HG03521 (cell line): ENCODE results near the gene KIF26B.
"Not testable (repeated sequence)": the region's sequence is repeated elsewhere in the genome, so short reads cannot be mapped to it uniquely, and the experiment has no call there.

Experiments used
- ATAC-seq: cut with Tn5 transposase; IDR thresholded peaks from one replicate; pipeline ENCODE4 v1.9.1; 2021; ENCODE audit warnings: mild to moderate bottlenecking, moderate library complexity; ENCODE audit not compliant: unreplicated experiment

Gene KIF26B

DNA sequence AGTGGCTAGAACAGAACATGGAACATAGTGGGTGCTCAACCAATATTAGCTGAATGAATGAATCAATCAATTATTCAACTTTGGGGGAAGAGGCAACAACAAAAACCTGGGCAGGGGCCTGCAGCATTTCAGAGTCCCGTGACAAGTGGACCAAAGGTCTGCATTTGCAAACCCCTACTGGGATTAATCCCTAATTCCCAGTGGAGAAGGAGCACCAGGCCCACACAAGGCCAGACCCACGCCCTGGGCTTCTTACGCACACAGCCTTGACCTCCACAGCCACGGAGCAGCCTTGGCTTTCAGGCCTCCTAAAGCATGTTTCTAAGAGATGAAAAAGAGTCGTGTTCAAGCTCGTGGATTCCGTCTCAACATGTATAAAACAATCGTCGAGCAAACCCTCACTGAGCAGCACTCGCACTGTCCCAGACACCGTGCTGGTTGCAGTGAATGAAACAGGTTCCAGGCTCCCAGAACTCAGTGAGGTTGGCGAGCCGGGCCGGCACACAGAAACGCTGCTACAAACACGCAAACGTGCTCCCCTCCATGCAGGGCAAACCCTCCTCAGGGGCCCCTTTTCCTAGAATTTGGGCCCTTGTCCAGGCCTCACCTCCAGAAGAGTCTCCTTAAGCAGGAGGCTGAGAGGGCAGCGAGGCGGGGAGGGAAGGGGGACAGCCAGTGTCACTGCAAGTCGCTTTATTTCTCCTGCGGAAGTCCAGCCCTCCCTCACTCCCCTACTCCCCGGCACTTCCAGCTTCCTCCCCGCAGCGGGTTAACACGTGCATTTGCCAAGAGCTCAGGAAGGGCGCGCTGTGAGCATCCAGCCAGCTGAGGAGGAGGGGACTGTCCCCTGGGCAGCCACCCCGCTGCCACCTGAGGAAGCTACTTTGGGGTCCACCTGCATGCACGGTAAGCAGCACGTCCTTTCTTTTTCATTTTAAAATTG lies 556.4 kb downstream of the KIF26B start:
- no peak for ATAC-seq

DNA sequence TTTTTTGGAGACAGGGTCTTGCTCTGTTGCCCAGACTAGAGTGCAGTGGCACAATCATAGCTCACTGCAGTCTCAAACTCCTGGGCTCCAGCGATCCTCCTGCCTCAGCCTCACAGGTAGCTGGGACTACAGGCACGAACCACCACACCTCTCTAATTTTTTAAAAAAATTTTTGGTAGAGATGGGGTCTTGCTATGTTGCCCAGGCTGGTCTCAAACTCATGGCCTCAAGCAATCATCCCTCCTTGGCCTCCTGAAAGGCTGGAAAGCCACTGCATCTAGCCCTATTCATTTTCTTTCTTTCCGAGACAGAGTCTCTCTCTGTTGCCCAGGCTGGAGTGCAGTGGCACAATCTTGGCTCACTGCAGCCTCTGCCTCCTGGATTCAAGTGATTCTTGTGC lies 559.2 kb downstream of the KIF26B start:
- ATAC-seq = not testable (repeated sequence)

DNA sequence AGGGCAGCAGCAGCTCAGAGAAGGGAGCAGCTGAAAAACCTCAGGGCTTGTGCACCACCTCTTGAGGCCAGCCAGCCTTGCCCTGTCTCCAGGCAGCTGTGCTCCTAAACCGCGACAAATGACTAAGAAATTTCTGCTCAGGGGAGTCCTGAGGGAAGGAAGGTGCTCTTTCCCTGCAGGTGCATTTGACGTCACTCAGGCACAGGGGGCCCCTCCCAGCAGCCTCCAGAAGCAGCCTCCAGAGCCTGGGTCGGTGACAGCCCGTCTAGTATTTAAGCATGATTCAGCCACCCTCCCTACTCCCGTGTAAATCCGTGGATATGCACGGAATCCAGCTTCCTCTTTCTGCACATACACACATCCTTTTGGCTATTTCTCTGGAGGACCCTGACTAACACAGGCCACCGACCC lies 560.5 kb downstream of the KIF26B start:
- no peak for ATAC-seq

DNA sequence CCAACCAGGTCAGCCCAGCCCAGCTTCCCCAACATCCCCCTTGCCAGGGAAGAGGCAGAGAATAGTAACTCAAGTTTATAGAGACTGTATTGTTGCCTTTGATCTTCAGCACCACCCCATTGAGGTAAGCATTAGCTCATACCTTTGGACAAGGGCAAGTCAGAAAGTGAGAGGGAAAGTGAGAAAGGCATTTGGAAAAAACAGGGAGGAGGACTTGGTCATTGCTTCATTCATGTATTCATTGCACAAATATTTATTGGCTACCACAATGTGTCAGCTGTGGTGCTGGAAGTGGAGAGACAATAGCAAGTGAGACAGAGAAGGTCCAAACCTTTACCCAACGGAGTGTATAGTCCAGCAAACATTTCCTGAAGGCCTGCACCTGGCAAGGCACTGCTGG lies 561.2 kb downstream of the KIF26B start:
- ATAC-seq = no peak

DNA sequence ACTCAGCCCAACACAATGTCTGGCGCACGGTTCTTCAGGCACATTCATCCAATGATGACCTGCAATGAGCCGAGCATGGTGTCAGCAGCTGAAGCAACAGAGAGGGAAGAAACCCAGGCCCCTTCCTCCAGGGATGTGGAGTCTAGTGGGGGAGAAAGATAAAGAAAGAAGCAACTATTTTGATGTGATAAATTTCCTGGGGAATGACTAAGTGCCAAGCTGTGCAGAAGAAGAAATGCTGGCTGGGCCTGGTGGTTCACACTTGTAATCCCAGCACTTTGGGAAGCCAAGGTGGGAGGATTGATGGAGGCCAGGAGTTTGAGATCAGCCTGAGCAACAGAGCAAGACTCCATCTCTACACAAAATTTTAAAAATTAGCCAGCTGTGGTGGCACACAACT lies 561.8 kb downstream of the KIF26B start:
- no peak for ATAC-seq

DNA sequence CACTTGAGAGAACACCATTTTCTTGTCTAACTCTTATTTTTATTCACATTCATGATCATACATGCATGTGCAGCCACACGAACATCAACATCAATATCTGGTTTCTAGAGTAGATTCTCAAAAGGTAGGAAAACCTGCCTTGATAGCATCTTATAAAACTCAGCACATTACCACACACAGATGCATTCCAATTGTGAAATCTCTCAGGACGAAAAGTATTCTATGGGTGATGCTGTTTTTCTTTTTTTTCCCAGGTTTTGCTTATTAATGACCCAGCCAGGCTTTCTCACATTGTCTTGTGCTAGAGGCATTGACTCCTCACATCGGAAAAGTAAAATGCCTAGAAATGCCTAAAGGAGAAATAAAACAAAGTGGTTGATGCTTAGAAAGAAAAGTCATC lies 562.8 kb downstream of the KIF26B start:
- ATAC-seq = no peak

DNA sequence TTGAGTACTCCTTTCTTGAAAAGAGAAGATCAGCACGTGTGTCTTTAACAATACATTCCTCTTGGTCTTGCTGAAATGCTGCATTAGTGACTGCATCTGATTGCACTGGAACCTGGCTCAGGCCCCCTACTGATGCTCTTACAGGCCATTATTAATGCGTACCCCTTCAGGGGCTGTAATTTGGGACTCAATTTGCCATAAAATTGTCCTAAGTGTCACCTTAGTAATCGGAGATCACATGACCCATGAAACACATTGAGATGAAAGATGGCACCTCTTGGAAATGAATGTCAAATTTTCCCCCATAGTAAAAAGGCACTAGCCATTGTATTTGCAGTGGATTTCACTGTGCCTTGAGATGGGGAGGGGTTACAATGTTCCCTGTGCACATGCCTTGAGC lies 563.3 kb downstream of the KIF26B start:
- ATAC-seq = no peak

DNA sequence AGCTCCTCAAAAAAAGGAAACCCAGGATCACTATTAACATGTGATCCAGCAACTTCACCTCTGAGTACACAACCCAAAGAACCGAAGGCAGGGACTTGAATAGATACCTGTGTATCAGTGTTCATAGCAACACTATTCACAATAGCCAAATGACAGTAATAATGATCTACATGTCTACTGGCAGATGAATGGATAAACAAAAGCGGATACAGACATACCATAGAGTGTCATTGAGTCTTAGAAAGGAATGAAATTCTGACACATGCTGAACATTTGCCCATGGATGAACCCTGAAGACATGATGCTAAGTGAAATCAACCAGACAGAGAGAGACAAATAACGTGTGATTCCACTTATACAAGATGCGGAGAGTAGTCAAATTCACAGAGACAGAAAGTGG lies 564.2 kb downstream of the KIF26B start:
- ATAC-seq = no peak

DNA sequence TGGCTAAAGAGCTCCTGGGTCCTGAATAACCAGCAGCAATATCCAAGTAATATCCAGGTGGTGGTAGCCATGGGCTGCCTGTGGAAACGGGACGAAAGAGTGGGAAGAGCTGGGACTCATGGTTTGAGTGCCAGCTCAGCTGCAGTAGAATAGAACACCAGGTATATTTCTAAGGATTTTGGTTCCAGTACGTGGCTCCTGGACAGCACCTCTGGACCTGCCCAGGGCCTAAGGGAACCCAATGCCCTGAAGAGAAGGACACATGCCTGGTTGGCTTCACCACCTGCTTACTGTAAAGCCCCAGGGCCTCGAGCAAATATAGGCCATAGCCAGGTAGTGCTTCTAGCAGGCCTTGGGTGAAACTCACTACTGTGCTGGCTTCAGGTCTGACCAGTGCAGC lies 566.7 kb downstream of the KIF26B start:
- no peak for ATAC-seq

DNA sequence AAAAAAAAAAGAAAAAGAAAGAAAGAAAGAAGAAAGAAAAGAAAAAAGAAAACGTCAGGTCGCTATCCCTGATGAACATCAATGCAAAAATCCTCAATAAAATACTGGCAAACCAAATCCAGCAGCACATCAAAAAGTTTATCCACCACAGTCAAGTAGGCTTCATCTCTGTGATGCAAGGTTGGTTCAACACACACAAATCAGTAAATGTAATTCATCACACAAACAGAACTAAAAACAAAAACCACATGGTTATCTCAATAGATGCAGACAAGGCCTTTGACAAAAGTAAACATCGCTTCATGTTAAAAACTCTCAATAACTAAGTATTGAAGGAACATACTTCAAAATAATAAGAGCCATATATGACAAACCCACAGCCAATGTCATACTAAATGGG lies 573.2 kb downstream of the KIF26B start:
- ATAC-seq = not testable (repeated sequence)

DNA sequence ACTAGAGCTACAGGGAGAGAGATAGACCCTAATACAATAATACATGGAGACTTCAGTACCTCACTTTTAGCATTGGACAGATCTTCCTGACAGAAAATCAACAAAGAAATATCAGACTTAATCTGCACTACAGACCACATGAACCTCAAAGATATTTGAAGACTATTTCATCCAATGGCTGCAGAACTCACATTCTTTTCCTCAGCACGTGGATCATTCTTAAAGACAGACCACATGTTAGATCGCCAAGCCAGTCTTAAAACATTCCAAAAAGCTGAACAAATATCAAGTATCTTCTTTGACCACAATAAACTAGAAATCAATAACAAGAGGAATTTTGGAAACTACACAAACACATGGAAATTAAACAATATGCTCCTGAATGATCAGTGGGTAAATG lies 576.0 kb downstream of the KIF26B start:
- no peak for ATAC-seq

DNA sequence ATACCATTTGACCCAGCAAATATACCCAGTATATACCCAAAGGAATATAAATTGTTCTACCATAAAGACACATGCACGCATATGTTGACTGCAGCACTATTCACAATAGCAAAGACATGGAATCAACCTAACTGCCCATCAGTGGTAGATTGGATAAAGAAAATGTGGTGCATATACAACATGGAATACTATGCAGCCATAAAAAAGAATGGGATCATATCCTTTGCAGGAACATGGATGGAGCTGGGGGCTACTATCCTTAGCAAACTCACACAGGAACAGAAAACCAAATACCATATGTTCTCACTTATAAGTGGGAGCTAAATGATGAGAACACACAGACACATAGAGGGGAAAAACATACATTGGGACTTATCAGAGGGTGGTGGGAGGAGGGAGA lies 585.6 kb downstream of the KIF26B start:
- ATAC-seq = not testable (repeated sequence)

DNA sequence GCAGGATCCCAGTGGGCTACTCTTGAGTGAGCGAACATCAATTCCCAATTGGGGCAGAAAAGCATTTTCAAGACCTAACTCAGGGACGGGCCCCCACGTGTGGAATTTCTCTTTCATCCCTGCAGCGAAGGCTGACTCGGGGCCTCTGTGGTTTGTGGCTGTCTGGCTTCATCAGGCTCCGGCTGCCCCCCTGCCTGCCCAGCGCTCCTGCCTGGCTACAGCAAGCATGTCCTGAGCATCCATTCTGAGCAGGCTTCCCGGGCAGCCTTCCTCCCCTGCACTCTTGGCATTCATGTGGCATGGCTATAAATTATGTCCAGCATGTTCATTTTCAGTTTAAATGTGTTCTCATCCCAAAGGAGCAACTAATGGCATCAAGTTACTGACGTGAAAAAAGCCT lies 588.1 kb downstream of the KIF26B start:
- no peak for ATAC-seq

DNA sequence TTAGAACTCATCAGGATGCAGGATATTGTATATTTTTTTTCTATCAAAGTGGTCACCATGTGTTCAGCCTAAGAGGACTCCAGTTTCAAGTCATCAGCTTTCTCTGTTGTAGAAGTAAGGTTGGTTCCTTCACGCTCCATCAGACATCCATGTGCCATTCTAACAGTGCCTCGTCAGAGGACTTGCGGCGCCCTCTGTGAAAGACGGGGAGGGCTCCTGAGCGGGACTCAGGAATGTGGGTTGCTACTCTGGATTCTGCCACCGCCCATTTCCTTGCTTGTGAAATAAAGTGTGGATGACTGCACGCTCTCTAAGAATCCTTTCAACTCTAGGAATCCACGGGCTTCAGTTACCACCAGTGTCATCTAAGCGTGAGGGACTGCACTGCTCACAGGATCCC lies 593.5 kb downstream of the KIF26B start:
- ATAC-seq = no peak

DNA sequence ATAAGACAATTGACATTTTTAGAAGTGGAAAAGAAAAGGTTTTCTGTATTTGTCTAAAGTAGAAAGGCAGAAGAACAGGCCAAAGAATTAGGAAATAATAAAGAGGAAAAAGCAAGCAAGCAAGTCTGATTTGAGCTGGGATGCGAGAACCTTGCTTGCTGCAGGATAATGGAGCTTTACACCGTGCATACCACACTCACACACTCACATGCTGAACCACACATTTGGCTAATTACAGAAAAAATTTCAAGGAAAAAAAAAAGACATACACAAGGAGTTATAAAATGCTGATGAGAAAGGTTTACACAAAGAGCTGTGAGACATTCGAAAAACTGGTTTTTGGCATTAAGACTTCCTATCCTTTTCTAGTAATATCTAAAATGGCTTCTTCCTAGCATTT lies 593.9 kb downstream of the KIF26B start:
- ATAC-seq = no peak

DNA sequence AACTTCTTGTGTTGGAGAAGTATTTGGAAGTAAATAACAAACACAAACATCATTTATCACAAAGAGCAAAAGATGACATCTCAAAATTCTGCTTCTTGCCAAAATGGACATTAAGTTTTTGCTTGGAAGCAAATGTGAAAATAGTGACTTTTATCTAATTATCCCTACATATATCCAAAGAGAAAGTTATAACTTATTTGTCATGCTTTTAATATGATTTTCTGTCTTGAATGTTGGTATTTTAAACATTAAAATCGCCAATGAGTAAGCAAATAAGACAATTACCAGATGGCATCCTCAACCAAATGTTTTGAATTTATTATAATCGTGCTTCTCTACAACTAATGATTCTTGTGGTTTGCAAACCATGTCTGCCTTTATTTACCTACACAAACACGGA lies 594.3 kb downstream of the KIF26B start:
- ATAC-seq = no peak

DNA sequence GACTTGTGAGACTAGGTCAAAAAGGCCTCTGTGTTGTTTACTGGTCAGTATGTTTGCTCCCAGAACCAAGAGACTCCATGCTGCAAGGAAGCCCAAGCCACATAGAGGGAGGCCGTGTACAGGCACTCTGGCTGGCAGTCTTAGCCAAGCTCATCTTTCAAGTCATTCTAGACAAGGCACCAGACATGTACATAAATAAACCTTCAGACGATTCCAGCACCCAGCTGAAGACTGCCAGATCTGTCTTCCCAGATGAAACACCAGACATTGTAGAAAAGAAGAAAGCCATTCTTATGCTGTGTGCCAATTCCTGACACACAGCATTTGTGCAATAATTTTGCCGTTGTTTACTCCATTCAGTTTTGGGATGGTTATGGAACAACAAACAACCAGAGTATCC lies 595.5 kb downstream of the KIF26B start:
- no peak for ATAC-seq

DNA sequence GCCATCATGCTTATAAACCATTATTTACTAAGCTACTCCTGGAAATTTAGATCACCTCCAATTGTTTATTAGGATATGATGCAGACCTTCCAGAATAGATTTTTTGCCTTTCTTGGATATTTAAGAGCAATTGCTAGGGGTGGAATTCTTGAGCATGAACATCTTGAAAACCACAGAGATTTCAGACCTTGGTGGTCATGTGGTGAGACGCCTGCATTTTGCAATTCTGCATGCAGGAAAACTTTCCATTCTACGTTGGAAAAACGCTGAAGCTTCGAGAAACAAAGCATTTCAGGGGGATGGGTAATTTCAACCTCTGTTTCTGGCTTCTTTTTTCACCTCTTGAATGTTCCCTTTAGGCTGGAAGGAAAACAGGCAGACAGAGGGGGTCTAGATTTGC lies 596.3 kb downstream of the KIF26B start:
- ATAC-seq = no peak

DNA sequence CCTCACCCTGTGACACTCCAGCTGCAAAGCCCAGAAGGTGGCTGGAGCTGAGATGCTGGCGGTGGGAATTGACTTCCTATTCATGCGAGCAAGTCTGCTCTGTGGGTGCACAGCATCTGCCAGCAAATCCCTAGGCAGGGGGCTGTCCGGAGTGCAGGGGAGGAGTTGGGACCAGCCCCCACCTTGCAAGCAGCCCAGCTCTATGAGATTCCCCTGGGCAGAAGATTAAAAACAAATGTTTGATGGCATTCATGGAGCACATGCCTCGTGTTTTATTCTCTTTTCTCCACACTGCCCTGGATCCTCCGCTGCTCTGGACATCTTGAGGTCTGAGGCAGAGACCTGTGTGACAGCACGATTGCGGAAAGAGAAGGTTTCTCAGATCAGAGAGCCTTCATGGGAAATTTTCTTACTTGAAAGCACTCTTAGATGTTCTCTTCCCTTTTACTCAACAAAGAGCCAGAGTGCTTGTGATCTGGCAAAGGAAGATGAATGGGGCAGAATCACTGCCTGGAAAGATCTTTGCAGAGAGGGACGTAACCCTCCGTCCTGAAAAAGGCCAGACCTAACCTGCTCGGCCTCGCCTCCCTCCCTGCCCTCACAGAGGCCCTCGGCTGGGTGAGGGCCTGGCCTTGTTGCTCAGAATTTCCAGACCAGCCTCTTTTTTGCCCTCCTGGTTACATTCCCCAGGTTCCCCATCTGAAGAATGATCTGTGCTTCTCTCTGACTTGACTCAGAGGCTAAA lies 597.1 kb downstream of the KIF26B start:
- no peak for ATAC-seq

DNA sequence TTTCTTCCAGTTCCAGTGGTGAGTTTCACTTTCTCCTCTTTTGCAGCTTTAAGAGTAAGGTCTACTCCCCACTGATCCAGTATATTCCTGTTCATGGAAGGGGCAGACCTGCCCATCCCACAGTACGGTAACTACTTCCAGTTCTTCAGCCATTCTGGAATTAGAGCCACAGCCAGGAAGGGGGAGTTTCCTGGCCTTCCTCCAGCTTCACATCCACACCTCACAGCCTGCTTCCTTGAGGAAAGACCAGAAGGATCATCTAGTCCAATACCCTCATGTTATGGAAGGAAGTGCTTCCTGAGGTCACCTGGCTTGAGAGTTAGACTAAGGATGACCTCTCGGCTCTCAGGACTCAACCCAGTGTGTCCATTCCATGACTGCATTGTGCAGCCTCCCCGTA lies 597.8 kb downstream of the KIF26B start:
- no peak for ATAC-seq

DNA sequence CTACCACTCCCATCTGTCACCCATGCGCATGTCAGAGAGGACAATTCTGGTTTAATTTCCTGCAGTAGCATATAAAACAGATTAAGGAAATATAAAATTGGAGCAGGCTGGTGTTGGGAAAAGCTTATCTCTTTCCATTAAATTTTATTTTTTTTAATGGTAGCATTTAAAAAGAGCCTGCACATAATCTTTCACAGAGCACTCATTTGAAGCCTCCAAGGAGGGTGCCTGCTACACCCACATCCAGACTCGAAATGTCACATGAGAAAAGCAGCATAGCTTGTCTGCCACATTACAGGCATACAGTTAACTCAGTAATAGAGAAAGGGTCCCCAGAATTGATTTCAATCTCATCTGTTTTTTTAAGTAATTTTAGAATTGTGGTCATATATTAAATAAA lies 599.0 kb downstream of the KIF26B start:
- no peak for ATAC-seq

DNA sequence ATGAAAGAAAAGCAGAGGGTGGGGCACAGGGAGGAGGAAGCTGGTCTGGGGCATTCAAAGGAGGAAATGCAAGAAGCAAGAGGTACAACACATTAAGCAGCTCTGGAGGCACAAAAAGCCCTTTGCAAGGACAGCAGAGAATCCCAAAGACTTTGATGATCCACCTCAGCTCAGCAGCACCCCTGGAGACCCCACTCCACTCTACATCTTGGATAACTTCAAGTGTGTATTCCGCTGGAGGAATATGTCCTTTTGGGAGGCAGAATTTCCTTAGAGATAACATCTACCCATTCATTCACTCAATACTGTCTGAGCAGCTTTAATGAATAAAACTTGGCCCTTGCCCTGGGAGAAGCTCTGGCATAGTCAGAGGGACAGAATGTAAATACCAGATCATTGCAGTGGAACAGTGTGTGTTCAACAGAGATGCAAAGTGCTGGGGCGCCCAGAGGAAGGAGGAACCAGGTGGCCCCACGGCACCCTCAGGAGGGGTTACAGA lies 599.7 kb downstream of the KIF26B start:
- no peak for ATAC-seq
